A673 (cell line): ENCODE measurements around the gene ECHS1. TPM values are rescaled to one million over a fixed set of nuclear protein-coding genes. Genes with fewer than 3 reads are reported as not detected.

Experiments
- BruUV-seq: library from RNA; stranded (reverse); fragments of 400-500 nt; replicated peaks from 2 replicates; lab custom pipeline; 2021; lab: Mats Ljungman, UMichigan
- CTCF ChIA-PET: fragments of 300-600 bp; sonication (Branson Sonifier 250); formaldehyde crosslinking; loops from one replicate; lab custom pipeline; 2022; ENCODE audit warnings: antibody characterized with exemption; lab: Charles Lee
- POLR2A ChIA-PET: fragments of 300-600 bp; sonication (Branson Sonifier 250); formaldehyde crosslinking; loops from one replicate; lab custom pipeline; 2022; ENCODE audit warnings: antibody characterized with exemption; ENCODE audit not compliant: low non-redundant PET; lab: Charles Lee
- DNase-seq: peaks from one replicate; pipeline ENCODE4 v3.0.0-alpha.2; 2015; ENCODE audit warnings: low spot score
- H3K27ac ChIP-seq: fragments of 200-600 bp; sonication (generic); 2 replicates; pipeline ENCODE4 v1.5.1; 2016; ENCODE audit warnings: mixed run types, low read depth, mild to moderate bottlenecking, mixed read lengths, antibody characterized with exemption, low read length; ENCODE audit not compliant: poor library complexity, severe bottlenecking
- H3K27me3 ChIP-seq: fragments of 200-600 bp; sonication (generic); replicated peaks from 2 replicates; pipeline ENCODE4 v1.6.1; 2017; ENCODE audit warnings: mixed run types, low read depth, mild to moderate bottlenecking, mixed read lengths, antibody characterized with exemption, low read length; ENCODE audit not compliant: insufficient read depth, poor library complexity
- H3K36me3 ChIP-seq: fragments of 200-600 bp; sonication (generic); 2 replicates; pipeline ENCODE4 v1.6.1; 2016; ENCODE audit warnings: mixed run types, mild to moderate bottlenecking, mixed read lengths, antibody characterized with exemption, low read length; ENCODE audit not compliant: insufficient read depth, poor library complexity, severe bottlenecking
- H3K4me1 ChIP-seq: fragments of 200-600 bp; sonication (generic); 2 replicates; pipeline ENCODE4 v1.6.1; 2017; ENCODE audit warnings: mixed run types, mild to moderate bottlenecking, mixed read lengths, antibody characterized with exemption, low read length; ENCODE audit not compliant: insufficient read depth, poor library complexity, severe bottlenecking
- H3K4me3 ChIP-seq: fragments of 200-600 bp; sonication (generic); 2 replicates; pipeline ENCODE4 v1.5.1; 2016; ENCODE audit warnings: low read depth, mixed run types, mild to moderate bottlenecking, mixed read lengths, low read length; ENCODE audit not compliant: poor library complexity, severe bottlenecking
- H3K9me3 ChIP-seq: fragments of 200-600 bp; sonication (generic); 2 replicates; pipeline ENCODE4 v1.6.1; 2016; ENCODE audit warnings: mixed run types, low read depth, mild to moderate bottlenecking, mixed read lengths, antibody characterized with exemption, low read length; ENCODE audit not compliant: poor library complexity, severe bottlenecking
- CTCF ChIP-seq: fragments of 300-800, 200-600 bp; sonication (generic); conservative IDR thresholded peaks from 2 replicates; pipeline ENCODE4 v1.5.1; 2017; ENCODE audit warnings: low read depth, mild to moderate bottlenecking, antibody characterized with exemption, low read length, moderate library complexity, mixed read lengths
- EZH2 ChIP-seq: fragments of 200-600 bp; sonication (generic); IDR thresholded peaks from 2 replicates; pipeline ENCODE4 v1.6.1; 2017; ENCODE audit warnings: borderline replicate concordance, low read depth, mild to moderate bottlenecking, mixed read lengths, antibody characterized with exemption, low read length; ENCODE audit not compliant: poor library complexity, severe bottlenecking
- intact Hi-C: fragments of 100-400 bp; cut with micrococcal nuclease; formaldehyde crosslinking; loops from one replicate; pipeline ENCODE4 v1.10.0; 2022; ENCODE audit not compliant: unreplicated experiment
- total RNA-seq: library from RNA; stranded (reverse); gene quantifications from 2 replicates; pipeline ENCODE4 v1.2.3, GENCODE V29; 2021

The ECHS1 gene
- total RNA-seq, 1 experiment from 2014 or later: 96.3 TPM

- BruUV-seq: no TSS peak
- intact Hi-C loops: no loop called here
- no peak for DNase-seq
- no peak for TF ChIP-seq EZH2
- TF ChIP-seq CTCF: no peak
- POLR2A ChIA-PET: no interaction called here
- CTCF ChIA-PET: no interaction called here
- peak within 1 kb of the TSS; percentile 64 for H3K4me3 ChIP-seq
- peaks cover 5% of the 10 kb centered on the region for H3K4me1 ChIP-seq
- H3K27ac ChIP-seq: no peak within 1 kb of the TSS
- H3K36me3 ChIP-seq: no peaks in the 10 kb centered on the region
- no peaks in the 10 kb centered on the region for H3K9me3 ChIP-seq
- no peaks in the 10 kb centered on the region for H3K27me3 ChIP-seq
Measured at GRCh38 chr10:133379152-133379800, 6.1 kb upstream of the ECHS1 start, which contains the start of gene PAOX. Gene PAOX (plus strand): TSS chr10:133379262. CDS start chr10:133379317, 55 bp downstream.

GRCh38 chr10:133378251-133379096, 5.3 kb upstream of the ECHS1 start:
- Histone ChIP-seq H3K27me3 (no peaks in the 10 kb centered on the region), H3K27ac (no peak overlapping the region), H3K4me3 (peak overlapping the region; percentile 64), H3K36me3 (no peaks in the 10 kb centered on the region), H3K4me1 (peaks cover 5% of the 10 kb centered on the region), H3K9me3 (no peaks in the 10 kb centered on the region)
- no peak for TF ChIP-seq CTCF
- TF ChIP-seq EZH2: no peak
- ChIA-PET CTCF (no interaction called here), POLR2A (no interaction called here)
- peak; percentile 70 for DNase-seq
- intact Hi-C loops: no loop called here
- no TSS peak for BruUV-seq

GRCh38 chr10:133377818-133378250, 4.7 kb upstream of the ECHS1 start:
- POLR2A ChIA-PET: no interaction called here
- intact Hi-C loops: no loop called here
- H3K4me1 ChIP-seq: peaks cover 5% of the 10 kb centered on the region
- H3K4me3 ChIP-seq: peak overlapping the region; percentile 64
- H3K9me3 ChIP-seq: no peaks in the 10 kb centered on the region
- H3K27me3 ChIP-seq: no peaks in the 10 kb centered on the region
- CTCF ChIA-PET: no interaction called here
- TF ChIP-seq EZH2 (no peak), CTCF (no peak)
- H3K27ac ChIP-seq: no peak overlapping the region
- BruUV-seq: no TSS peak
- H3K36me3 ChIP-seq: no peaks in the 10 kb centered on the region
- DNase-seq: no peak
